H9 (cell line): ENCODE data around the gene RBMS3. TPM values are rescaled to one million over a fixed set of nuclear protein-coding genes. Genes with fewer than 3 reads are reported as not detected.
"Not testable (repeated sequence)": the region's sequence is repeated elsewhere in the genome, so short reads cannot be mapped to it uniquely, and the experiment has no call there.

Experiments
- DNase-seq: peaks from one replicate; pipeline ENCODE4 v3.0.0-alpha.2; 2017
- H2AFZ ChIP-seq: one replicate; pipeline ENCODE4 v1.6.1; 2013; ENCODE audit warnings: mild to moderate bottlenecking, low read length, control low read depth, moderate library complexity
- H2AK5ac ChIP-seq: 2 replicates; pipeline ENCODE4 v1.6.1; 2013; ENCODE audit warnings: low read length, control low read depth, mixed read lengths; ENCODE audit not compliant: insufficient read length
- H2BK120ac ChIP-seq: one replicate; pipeline ENCODE4 v1.6.1; 2013; ENCODE audit warnings: low read depth, mild to moderate bottlenecking, low read length, control low read depth, inconsistent platforms; ENCODE audit not compliant: poor library complexity, severe bottlenecking
- H2BK12ac ChIP-seq: 2 replicates; pipeline ENCODE4 v1.6.1; 2013; ENCODE audit warnings: low read length, control low read depth, mixed read lengths, low read depth; ENCODE audit not compliant: insufficient read length
- H2BK15ac ChIP-seq: 2 replicates; pipeline ENCODE4 v1.6.1; 2013; ENCODE audit warnings: low read depth, low read length, control low read depth
- H2BK20ac ChIP-seq: one replicate; pipeline ENCODE4 v1.6.1; 2013; ENCODE audit warnings: low read depth, mild to moderate bottlenecking, low read length, control low read depth, inconsistent platforms; ENCODE audit not compliant: poor library complexity, severe bottlenecking
- H2BK5ac ChIP-seq: 2 replicates; pipeline ENCODE4 v1.6.1; 2013; ENCODE audit warnings: low read length, control low read depth, mixed read lengths; ENCODE audit not compliant: insufficient read length
- H3K14ac ChIP-seq: 2 replicates; pipeline ENCODE4 v1.6.1; 2013; ENCODE audit warnings: low read length, control low read depth; ENCODE audit not compliant: insufficient read depth
- H3K18ac ChIP-seq: 2 replicates; pipeline ENCODE4 v1.6.1; 2013; ENCODE audit warnings: low read depth, mild to moderate bottlenecking, mixed read lengths, low read length, control low read depth; ENCODE audit not compliant: insufficient read length
- H3K23ac ChIP-seq: 2 replicates; pipeline ENCODE4 v1.6.1; 2013; ENCODE audit warnings: low read length, control low read depth, mixed read lengths, low read depth; ENCODE audit not compliant: insufficient read length
- H3K23me2 ChIP-seq: 2 replicates; pipeline ENCODE4 v1.6.1; 2013; ENCODE audit warnings: low read depth, mild to moderate bottlenecking, mixed read lengths, low read length, control low read depth; ENCODE audit not compliant: insufficient read length, poor library complexity, severe bottlenecking
- H3K27ac ChIP-seq: 2 replicates; pipeline ENCODE4 v1.5.1; 2013; ENCODE audit warnings: low read length, control low read depth, mixed read lengths, low read depth; ENCODE audit not compliant: insufficient read length
- H3K27me3 ChIP-seq: 2 replicates; pipeline ENCODE4 v1.6.1; 2013; ENCODE audit warnings: low read length, control low read depth, inconsistent platforms; ENCODE audit not compliant: insufficient read depth
- H3K4ac ChIP-seq: 2 replicates; pipeline ENCODE4 v1.6.1; 2013; ENCODE audit warnings: low read depth, mild to moderate bottlenecking, control low read depth, inconsistent platforms, low read length, moderate library complexity
- H3K4me1 ChIP-seq: 2 replicates; pipeline ENCODE4 v1.6.1; 2013; ENCODE audit warnings: low read length, control low read depth, inconsistent platforms; ENCODE audit not compliant: insufficient read depth
- H3K4me2 ChIP-seq: 2 replicates; pipeline ENCODE4 v1.6.1; 2013; ENCODE audit warnings: low read length, control low read depth, mixed read lengths; ENCODE audit not compliant: insufficient read length, insufficient read depth
- H3K56ac ChIP-seq: 2 replicates; pipeline ENCODE4 v1.6.1; 2013; ENCODE audit warnings: low read depth, mild to moderate bottlenecking, mixed read lengths, low read length, control low read depth; ENCODE audit not compliant: insufficient read length
- H3K79me1 ChIP-seq: 2 replicates; pipeline ENCODE4 v1.6.1; 2013; ENCODE audit warnings: low read depth, mild to moderate bottlenecking, moderate library complexity, low read length, control low read depth, inconsistent platforms; ENCODE audit not compliant: insufficient read depth, poor library complexity, severe bottlenecking
- H3K79me2 ChIP-seq: 2 replicates; pipeline ENCODE4 v1.6.1; 2013; ENCODE audit warnings: low read length, control low read depth, inconsistent platforms; ENCODE audit not compliant: insufficient read depth
- H3K9ac ChIP-seq: 2 replicates; pipeline ENCODE4 v1.6.1; 2013; ENCODE audit warnings: low read length, control low read depth, mixed read lengths; ENCODE audit not compliant: insufficient read length; ENCODE audit errors: extremely low read depth
- H3K9me3 ChIP-seq: one replicate; pipeline ENCODE4 v1.6.1; 2013; ENCODE audit warnings: low read depth, low read length, inconsistent platforms; ENCODE audit not compliant: control insufficient read depth
- H3T11ph ChIP-seq: one replicate; pipeline ENCODE4 v1.6.1; 2013; ENCODE audit warnings: mild to moderate bottlenecking, low read length, control low read depth, inconsistent platforms
- H4K20me1 ChIP-seq: one replicate; pipeline ENCODE4 v1.6.1; 2013; ENCODE audit not compliant: control insufficient read depth, insufficient read length, insufficient read depth
- H4K5ac ChIP-seq: 2 replicates; pipeline ENCODE4 v1.6.1; 2013; ENCODE audit warnings: low read depth, mild to moderate bottlenecking, mixed read lengths, low read length, control low read depth; ENCODE audit not compliant: insufficient read length
- H4K8ac ChIP-seq: replicated peaks from 2 replicates; pipeline ENCODE4 v1.6.1; 2013; ENCODE audit warnings: low read length, control low read depth, mixed read lengths, low read depth; ENCODE audit not compliant: insufficient read length
- H4K91ac ChIP-seq: 2 replicates; pipeline ENCODE4 v1.6.1; 2013; ENCODE audit warnings: low read depth, mild to moderate bottlenecking, moderate library complexity, mixed read lengths, low read length, control low read depth; ENCODE audit not compliant: insufficient read length
- H3K27ac Mint-ChIP-seq, 3 experiments: 2 replicates in 2 of 3; 3 replicates in 1 of 3; pipeline ENCODE4 v1.8.0; 2020 to 2021; ENCODE audit warnings: mixed read lengths in 3 of 3, mild to moderate bottlenecking in 1 of 3, moderate library complexity in 1 of 3
- H3K27me3 Mint-ChIP-seq: 2 replicates; pipeline ENCODE4 v1.8.0; 2021; ENCODE audit warnings: low read depth, mild to moderate bottlenecking, moderate library complexity, mixed read lengths
- H3K36me3 Mint-ChIP-seq, 3 experiments: 2 replicates in 2 of 3; 3 replicates in 1 of 3; pipeline ENCODE4 v1.8.0; 2020 to 2021; ENCODE audit warnings: low read depth in 3 of 3, mixed read lengths in 3 of 3; ENCODE audit not compliant: insufficient read depth in 1 of 3
- H3K4me1 Mint-ChIP-seq, 2 experiments: 2 replicates each; pipeline ENCODE4 v1.8.0; 2020; ENCODE audit warnings: mixed read lengths in 2 of 2
- H3K4me3 Mint-ChIP-seq, 2 experiments: 2 replicates in 1 of 2; 3 replicates in 1 of 2; pipeline ENCODE4 v1.8.0; 2020 to 2021; ENCODE audit warnings: mild to moderate bottlenecking in 2 of 2, mixed read lengths in 2 of 2, moderate library complexity in 1 of 2
- H3K9me3 Mint-ChIP-seq, 2 experiments: 2 replicates in 1 of 2; 3 replicates in 1 of 2; pipeline ENCODE4 v1.8.0; 2020; ENCODE audit warnings: mild to moderate bottlenecking in 2 of 2, mixed read lengths in 2 of 2, moderate library complexity in 1 of 2
- WGBS: extraction: QIAGEN DNeasy Blood & Tissue Kit; methylation state at CpG from one replicate; pipeline ENCODE4 v1.1.7; 2013; ENCODE audit warnings: missing lambda C conversion rate, low lambda C conversion rate, mixed read lengths; ENCODE audit not compliant: insufficient read length; ENCODE audit errors: extremely low coverage; 5-methylcytosine and 5-hydroxymethylcytosine counted together
- total RNA-seq: library from RNA; stranded (reverse); gene quantifications from 2 replicates; pipeline ENCODE4 v1.2.1, GENCODE V29; 2021
- TF ChIP-seq, protein P1 (sequence below): fragments of 200-600 bp; sonication (generic); conservative IDR thresholded peaks from 3 replicates; pipeline ENCODE4 v1.8.0; 2021; ENCODE audit warnings: antibody characterized with exemption, mild to moderate bottlenecking

Gene RBMS3
- total RNA-seq, 1 experiment from 2014 or later, result 8.1 TPM

DNA sequence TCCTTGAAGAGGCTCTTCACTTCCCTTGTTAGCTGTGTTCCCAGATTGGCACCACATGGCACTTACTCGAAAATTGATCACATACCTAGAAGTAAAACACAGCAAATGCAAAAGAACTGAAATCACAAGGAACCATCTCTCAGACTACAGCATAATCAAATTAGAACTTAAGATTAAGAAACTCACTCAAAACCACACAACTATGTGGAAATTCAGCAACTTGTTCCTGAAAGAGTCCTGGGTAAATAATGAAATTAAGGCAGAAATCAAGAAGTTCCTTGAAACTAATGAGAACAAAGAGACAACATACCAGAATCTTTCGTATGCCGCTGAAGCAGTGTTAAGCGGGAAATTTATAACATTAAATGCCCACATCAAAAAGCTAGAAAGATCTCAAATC, 759.3 kb downstream of the RBMS3 start:
- Histone ChIP-seq H2AK5ac (no peak overlapping the region), H4K91ac (no peak overlapping the region), H3K4ac (no peak overlapping the region), H2BK15ac (no peak overlapping the region), H3K79me1 (no peaks in the 10 kb centered on the region), H2AFZ (no peak overlapping the region), H3K56ac (no peak overlapping the region), H3K4me2 (no peak overlapping the region), H3K79me2 (no peaks in the 10 kb centered on the region), H3K9ac (no peak overlapping the region), H3T11ph (no peak overlapping the region), H4K5ac (no peak overlapping the region), H3K27me3 (no peaks in the 10 kb centered on the region), H3K27ac (no peak overlapping the region), H3K4me1 (no peaks in the 10 kb centered on the region), H4K20me1 (no peaks in the 10 kb centered on the region), H4K8ac (no peak overlapping the region), H2BK5ac (no peak overlapping the region), H3K23ac (no peak overlapping the region), H3K14ac (no peak overlapping the region), H3K23me2 (no peaks in the 10 kb centered on the region), H3K18ac (no peak overlapping the region), H3K9me3 (no peaks in the 10 kb centered on the region), H2BK20ac (no peak overlapping the region), H2BK120ac (no peak overlapping the region), H2BK12ac (no peak overlapping the region)
- no peaks in the 10 kb centered on the region for H3K27me3 Mint-ChIP-seq
- peaks cover 18 to 21% of the 10 kb centered on the region in 2 experiments for H3K4me1 Mint-ChIP-seq
- no peak for DNase-seq
- H3K4me3 Mint-ChIP-seq, result no peak overlapping the region
- peaks cover 0 to 1% (median 0%) of the 10 kb centered on the region in 3 experiments; a peak in 1 of 7 replicates for H3K36me3 Mint-ChIP-seq
- H3K27ac Mint-ChIP-seq, result 0 out of 7 replicates have a peak overlapping the region, but pooled peaks of 1 of the 3 experiments have one; percentile 36
- TF ChIP-seq, protein P1, sequence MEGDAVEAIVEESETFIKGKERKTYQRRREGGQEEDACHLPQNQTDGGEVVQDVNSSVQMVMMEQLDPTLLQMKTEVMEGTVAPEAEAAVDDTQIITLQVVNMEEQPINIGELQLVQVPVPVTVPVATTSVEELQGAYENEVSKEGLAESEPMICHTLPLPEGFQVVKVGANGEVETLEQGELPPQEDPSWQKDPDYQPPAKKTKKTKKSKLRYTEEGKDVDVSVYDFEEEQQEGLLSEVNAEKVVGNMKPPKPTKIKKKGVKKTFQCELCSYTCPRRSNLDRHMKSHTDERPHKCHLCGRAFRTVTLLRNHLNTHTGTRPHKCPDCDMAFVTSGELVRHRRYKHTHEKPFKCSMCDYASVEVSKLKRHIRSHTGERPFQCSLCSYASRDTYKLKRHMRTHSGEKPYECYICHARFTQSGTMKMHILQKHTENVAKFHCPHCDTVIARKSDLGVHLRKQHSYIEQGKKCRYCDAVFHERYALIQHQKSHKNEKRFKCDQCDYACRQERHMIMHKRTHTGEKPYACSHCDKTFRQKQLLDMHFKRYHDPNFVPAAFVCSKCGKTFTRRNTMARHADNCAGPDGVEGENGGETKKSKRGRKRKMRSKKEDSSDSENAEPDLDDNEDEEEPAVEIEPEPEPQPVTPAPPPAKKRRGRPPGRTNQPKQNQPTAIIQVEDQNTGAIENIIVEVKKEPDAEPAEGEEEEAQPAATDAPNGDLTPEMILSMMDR, result no peak
- H3K9me3 Mint-ChIP-seq, result no peaks in the 10 kb centered on the region; a peak in 2 of 5 replicates
- WGBS, result no CpG with 5 or more reads among the region's 4 CpGs

DNA sequence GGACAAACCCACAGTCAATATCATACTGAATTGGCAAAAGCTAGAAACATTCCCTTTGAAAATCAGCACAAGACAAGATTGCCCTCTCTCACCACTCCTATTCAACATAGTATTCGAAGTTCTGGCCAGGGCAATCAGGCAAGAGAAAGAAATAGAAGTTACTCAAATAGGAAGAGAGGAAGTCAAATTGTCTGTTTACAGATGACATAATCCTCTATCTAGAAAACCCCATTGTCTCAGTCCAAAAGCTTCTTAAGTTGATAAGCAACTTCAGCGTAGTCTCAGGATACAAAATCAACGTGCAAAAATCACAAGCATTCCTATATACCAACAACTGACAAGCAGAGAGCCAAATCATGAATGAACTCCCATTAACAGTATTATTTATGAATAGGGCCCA, 760.6 kb downstream of the RBMS3 start:
- H3K79me1 ChIP-seq, H4K5ac ChIP-seq, H2BK20ac ChIP-seq, H2BK15ac ChIP-seq, H3K18ac ChIP-seq, H3T11ph ChIP-seq, H3K79me2 ChIP-seq, H3K27me3 ChIP-seq, H3K9me3 ChIP-seq, H2BK5ac ChIP-seq, H3K23ac ChIP-seq, H3K4me3 Mint-ChIP-seq, DNase-seq, H4K91ac ChIP-seq, H2AFZ ChIP-seq, H3K4me2 ChIP-seq, H3K23me2 ChIP-seq, H2AK5ac ChIP-seq, H3K4me1 ChIP-seq, H3K56ac ChIP-seq, H3K9me3 Mint-ChIP-seq, H3K27ac ChIP-seq, H3K4ac ChIP-seq, H2BK12ac ChIP-seq, H3K14ac ChIP-seq, H3K9ac ChIP-seq, H3K27me3 Mint-ChIP-seq, H4K20me1 ChIP-seq, H3K27ac Mint-ChIP-seq, H4K8ac ChIP-seq, H3K36me3 Mint-ChIP-seq, H2BK120ac ChIP-seq: not testable (repeated sequence)
- no CpG with 5 or more reads among the region's 3 CpGs for WGBS
- H3K4me1 Mint-ChIP-seq, result peaks cover 18 to 21% of the 10 kb centered on the region in 2 experiments
